Spleen (tissue), 7 donors: ENCODE results near the gene POLE.

Experiments used
- CTCF ChIP-seq, 11 experiments: fragments of 200-600 bp in 7 of 11; fragments of 450-650 bp in 4 of 11; sonication (generic) in 4 of 11; IDR thresholded peaks in 8 of 11; conservative IDR thresholded peaks in 3 of 11; 1 replicate in 7 of 11; 2 replicates in 4 of 11; pipeline versions ENCODE4 v1.4.0 to v1.8.0; 2016 to 2021; ENCODE audit warnings: antibody characterized with exemption in 11 of 11, inconsistent platforms in 4 of 11, mild to moderate bottlenecking in 1 of 11
- POLR2AphosphoS5 ChIP-seq, 3 donors: sonication (generic); formaldehyde crosslinking; IDR thresholded peaks; one replicate each; pipeline ENCODE4 v1.5.1; 2017; ENCODE audit warnings: antibody characterized with exemption in 3 of 3
- donor health status: DM: no; HTN: no; CAD: no; lungs with moderate emphysema.
- donor health status: DM: no; HTN: no; CAD: no.
- donor health status: DM: no; HTN: no; CAD: no.

DNA sequence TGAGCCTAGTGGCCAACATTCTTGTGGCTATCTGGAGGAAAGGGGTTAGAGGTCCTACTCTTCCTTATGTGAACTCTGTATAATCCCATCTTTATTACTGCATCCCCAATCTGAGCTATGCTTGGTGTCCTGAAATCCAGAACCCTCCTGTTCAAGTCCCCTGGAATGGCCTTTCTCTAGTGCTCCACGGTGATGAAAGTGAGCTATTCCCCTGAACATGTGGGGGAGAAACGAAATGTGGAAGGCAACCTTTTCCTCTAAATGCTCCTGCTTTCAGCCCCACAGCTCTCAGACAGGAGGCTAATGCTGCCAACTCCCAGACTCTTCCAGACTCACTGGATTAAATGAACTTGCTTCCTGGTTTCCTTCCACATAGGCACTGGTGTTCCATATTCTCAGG lies 21.0 kb upstream of the POLE start:
- TF ChIP-seq CTCF (IDR thresholded peaks at IDR 0.05 in 8 of 11, conservative IDR thresholded peaks at IDR 0.05 in 3 of 11) (no peak), POLR2AphosphoS5 (IDR thresholded peaks at IDR 0.05) (no peak)
